NK-92 treated with Interleukin-12 subunit alpha and Interleukin-12 subunit beta, amount 100 ng/mL, for 24 hours (cell line): ENCODE measurements around the gene SHMT2.

ENCODE experiments used
- DNase-seq: peaks from one replicate; lab custom pipeline; 2025; lab: John Stamatoyannopoulos, UW

The SHMT2 gene

GRCh38 chr12:57227315-57228115, 2.0 kb upstream of the SHMT2 start:
- no peak for DNase-seq

- DNase-seq, result no peak
These were observed 371 bp upstream of the SHMT2 start for GRCh38 chr12:57229046-57229633.

GRCh38 chr12:57230381-57231155, 1.1 kb downstream of the SHMT2 start:
- DNase-seq, result no peak

- no peak for DNase-seq
These were observed 1.9 kb downstream of the SHMT2 start for GRCh38 chr12:57231276-57232021.

GRCh38 chr12:57232156-57232756, 2.7 kb downstream of the SHMT2 start:
- DNase-seq, result no peak

GRCh38 chr12:57233357-57234232, 4.1 kb downstream of the SHMT2 start:
- DNase-seq, result no peak

- no peak for DNase-seq
These were observed 4.7 kb downstream of the SHMT2 start for GRCh38 chr12:57234233-57234570.

GRCh38 chr12:57234571-57235016, 5.1 kb downstream of the SHMT2 start:
- no peak for DNase-seq

GRCh38 chr12:57235017-57235727, 5.7 kb downstream of the SHMT2 start:
- DNase-seq, result no peak

- no peak for DNase-seq
These were observed 6.2 kb downstream of the SHMT2 start for GRCh38 chr12:57235728-57236131.

GRCh38 chr12:57236201-57236924, 6.9 kb downstream of the SHMT2 start:
- no peak for DNase-seq

- DNase-seq, result no peak
These were observed 7.5 kb downstream of the SHMT2 start for GRCh38 chr12:57236925-57237595.

- no peak for DNase-seq
These were observed 8.1 kb downstream of the SHMT2 start for GRCh38 chr12:57237596-57237931.

- no peak for DNase-seq
These were observed 8.7 kb downstream of the SHMT2 start for GRCh38 chr12:57237932-57238853.

GRCh38 chr12:57238854-57239554, 9.5 kb downstream of the SHMT2 start:
- peak; percentile 46 for DNase-seq

- no peak for DNase-seq
These were observed 10.1 kb downstream of the SHMT2 start for GRCh38 chr12:57239587-57240065.
